Tibial nerve (tissue), 4 donors: ENCODE results near the gene AASDH.

ENCODE experiments used
- EP300 ChIP-seq, 2 donors: sonication (generic); formaldehyde crosslinking; IDR thresholded peaks; one replicate each; pipeline ENCODE4 v1.6.1; 2017; ENCODE audit warnings: antibody characterized with exemption in 2 of 2, mild to moderate bottlenecking in 1 of 2
- POLR2A ChIP-seq, 2 donors: fragments of 450-650 bp; IDR thresholded peaks; one replicate each; pipeline ENCODE4 v1.6.1; 2017; ENCODE audit warnings: antibody characterized with exemption in 2 of 2, mild to moderate bottlenecking in 2 of 2, moderate library complexity in 2 of 2
- TF ChIP-seq, protein P1 (sequence below), 5 experiments: fragments of 200-600 bp in 3 of 5; fragments of 450-650 bp in 2 of 5; sonication (generic) in 3 of 5; IDR thresholded peaks; one replicate each; pipeline ENCODE4 v1.5.1; 2016 to 2019; ENCODE audit warnings: antibody characterized with exemption in 5 of 5, mild to moderate bottlenecking in 3 of 5, moderate library complexity in 2 of 5

DNA sequence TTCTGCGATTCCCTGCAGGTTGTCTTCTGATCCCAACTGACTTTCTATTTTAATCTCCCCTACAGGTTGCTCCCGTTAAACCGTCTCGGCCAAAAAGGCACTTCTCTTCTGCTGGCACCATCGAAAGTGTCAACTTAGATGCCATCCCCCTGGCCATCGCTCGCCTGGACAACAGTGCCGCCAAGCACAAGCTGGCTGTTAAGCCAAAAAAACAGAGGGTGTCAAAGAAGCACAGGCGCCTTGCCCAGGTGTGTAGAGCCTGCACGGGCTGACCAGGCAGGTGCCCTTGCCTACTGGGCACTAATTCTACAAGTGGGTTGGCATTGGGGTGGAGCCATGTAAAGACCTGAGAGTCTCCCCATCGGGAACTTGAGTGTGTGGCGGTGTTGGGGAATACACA lies 74.2 kb downstream of the AASDH start:
- TF ChIP-seq EP300 (IDR thresholded peaks at IDR 0.05) (no peak), POLR2A (IDR thresholded peaks at IDR 0.05) (no peak)
- TF ChIP-seq, protein P1, sequence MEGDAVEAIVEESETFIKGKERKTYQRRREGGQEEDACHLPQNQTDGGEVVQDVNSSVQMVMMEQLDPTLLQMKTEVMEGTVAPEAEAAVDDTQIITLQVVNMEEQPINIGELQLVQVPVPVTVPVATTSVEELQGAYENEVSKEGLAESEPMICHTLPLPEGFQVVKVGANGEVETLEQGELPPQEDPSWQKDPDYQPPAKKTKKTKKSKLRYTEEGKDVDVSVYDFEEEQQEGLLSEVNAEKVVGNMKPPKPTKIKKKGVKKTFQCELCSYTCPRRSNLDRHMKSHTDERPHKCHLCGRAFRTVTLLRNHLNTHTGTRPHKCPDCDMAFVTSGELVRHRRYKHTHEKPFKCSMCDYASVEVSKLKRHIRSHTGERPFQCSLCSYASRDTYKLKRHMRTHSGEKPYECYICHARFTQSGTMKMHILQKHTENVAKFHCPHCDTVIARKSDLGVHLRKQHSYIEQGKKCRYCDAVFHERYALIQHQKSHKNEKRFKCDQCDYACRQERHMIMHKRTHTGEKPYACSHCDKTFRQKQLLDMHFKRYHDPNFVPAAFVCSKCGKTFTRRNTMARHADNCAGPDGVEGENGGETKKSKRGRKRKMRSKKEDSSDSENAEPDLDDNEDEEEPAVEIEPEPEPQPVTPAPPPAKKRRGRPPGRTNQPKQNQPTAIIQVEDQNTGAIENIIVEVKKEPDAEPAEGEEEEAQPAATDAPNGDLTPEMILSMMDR (IDR thresholded peaks at IDR 0.05): no peak
